Adipose tissue (tissue), 3 donors: Measurements from ENCODE around the gene ARL6IP1. TPM values are rescaled to one million over a fixed set of nuclear protein-coding genes. Genes with fewer than 3 reads are reported as not detected.

Experiments
- H3K27ac ChIP-seq: one replicate; pipeline ENCODE4 v1.5.1; 2013; ENCODE audit warnings: low read depth, low read length
- WGBS, 3 donors: extraction: QIAGEN DNeasy Blood & Tissue Kit; methylation state at CpG; one replicate each; pipeline ENCODE4 v1.1.7; 2013; 5-methylcytosine and 5-hydroxymethylcytosine counted together
- polyA plus RNA-seq, 3 donors: library from polyadenylated mRNA; stranded (reverse); fragments of 200-250 nt; gene quantifications; one replicate each; pipeline ENCODE4 v1.2.3, GENCODE V29; 2013
- donor health status: healthy with polysubstance abuse.
- donor health status: Bipolar disorder and iron deficiency.
- donor health status: healthy.

The ARL6IP1 gene
- 100 to 1,000 TPM in 1 of 3 donors, 10 to 100 TPM in 2; 45.0 to 112 (median 95.8) TPM for polyA plus RNA-seq

GRCh38 chr16:18801145-18801972 lies at the start of gene ARL6IP1:
Gene ARL6IP1 (minus strand): TSS chr16:18801549. CDS start chr16:18801466, 83 bp downstream.
- whole genome bisulfite sequencing, 3 donors = 0% methylated on average over 76 to 77 of the region's 77 CpGs
- peak within 1 kb of the TSS; percentile 6 for H3K27ac ChIP-seq

GRCh38 chr16:18846416-18846815 lies 45.1 kb upstream of the ARL6IP1 start:
- no peak overlapping the region for H3K27ac ChIP-seq
- WGBS, 3 donors = 100% methylated on average over 1 of the region's 1 CpG

GRCh38 chr16:18842565-18842964 lies 41.2 kb upstream of the ARL6IP1 start:
- no peak overlapping the region for H3K27ac ChIP-seq
- 92 to 96% (median 94%) methylated on average over 6 of the region's 6 CpGs for WGBS, 3 donors

GRCh38 chr16:18841833-18842525 lies 40.6 kb upstream of the ARL6IP1 start:
- no peak overlapping the region for H3K27ac ChIP-seq
- 73 to 91% (median 76%) methylated on average over 7 of the region's 7 CpGs for WGBS, 3 donors

GRCh38 chr16:18839555-18839954 lies 38.2 kb upstream of the ARL6IP1 start:
- 56 to 67% (median 63%) methylated on average over 6 of the region's 6 CpGs for WGBS, 3 donors

GRCh38 chr16:18836702-18837101 lies 35.4 kb upstream of the ARL6IP1 start:
- no peak overlapping the region for H3K27ac ChIP-seq

More at GRCh38 chr16:18839555-18839954, 38.2 kb upstream of the ARL6IP1 start:
- no peak overlapping the region for H3K27ac ChIP-seq

- 55 to 86% (median 57%) methylated on average over 4 of the region's 4 CpGs for WGBS, 3 donors
- no peak overlapping the region for H3K27ac ChIP-seq
These were observed 33.5 kb upstream of the ARL6IP1 start for GRCh38 chr16:18834864-18835263.

- WGBS, 3 donors = 85 to 93% (median 90%) methylated on average over 9 of the region's 9 CpGs
- H3K27ac ChIP-seq = no peak overlapping the region
These were observed 32.6 kb upstream of the ARL6IP1 start for GRCh38 chr16:18833707-18834505.

- no peak overlapping the region for H3K27ac ChIP-seq
- 92 to 95% (median 92%) methylated on average over 8 of the region's 8 CpGs for WGBS, 3 donors
These were observed 31.3 kb upstream of the ARL6IP1 start for GRCh38 chr16:18832613-18833012.

- H3K27ac ChIP-seq = no peak overlapping the region
- WGBS, 3 donors = 82 to 95% (median 90%) methylated on average over 2 of the region's 2 CpGs
These were observed 30.7 kb upstream of the ARL6IP1 start for GRCh38 chr16:18832006-18832405.

- H3K27ac ChIP-seq = no peak overlapping the region
- WGBS, 3 donors = 79 to 97% (median 82%) methylated on average over 6 of the region's 6 CpGs
These were observed 27.9 kb upstream of the ARL6IP1 start for GRCh38 chr16:18829251-18829650.

- H3K27ac ChIP-seq = no peak overlapping the region
- WGBS, 3 donors = 92 to 96% (median 96%) methylated on average over 4 of the region's 4 CpGs
These were observed 26.5 kb upstream of the ARL6IP1 start for GRCh38 chr16:18827890-18828289.

- WGBS, 3 donors = 80 to 88% (median 86%) methylated on average over 3 of the region's 3 CpGs
- no peak overlapping the region for H3K27ac ChIP-seq
These were observed 14.9 kb upstream of the ARL6IP1 start for GRCh38 chr16:18816286-18816685.

- WGBS, 3 donors = 82 to 97% (median 88%) methylated on average over 3 of the region's 3 CpGs
- no peak overlapping the region for H3K27ac ChIP-seq
These were observed 10.6 kb upstream of the ARL6IP1 start for GRCh38 chr16:18811925-18812324.

- WGBS, 3 donors = 89 to 94% (median 91%) methylated on average over 13 of the region's 13 CpGs
- H3K27ac ChIP-seq = no peak overlapping the region
These were observed 7.8 kb upstream of the ARL6IP1 start for GRCh38 chr16:18809165-18809564.

GRCh38 chr16:18805257-18805773 lies 4.0 kb upstream of the ARL6IP1 start:
- 22 to 33% (median 25%) methylated on average over 2 of the region's 2 CpGs for WGBS, 3 donors
- no peak overlapping the region for H3K27ac ChIP-seq

GRCh38 chr16:18804540-18804939 lies 3.2 kb upstream of the ARL6IP1 start:
- 42 to 55% (median 53%) methylated on average over 3 of the region's 3 CpGs for WGBS, 3 donors

GRCh38 chr16:18803569-18804462 lies 2.5 kb upstream of the ARL6IP1 start:
- H3K27ac ChIP-seq = no peak overlapping the region
- WGBS, 3 donors = 42 to 72% (median 63%) methylated on average over 5 of the region's 5 CpGs

More at GRCh38 chr16:18804540-18804939, 3.2 kb upstream of the ARL6IP1 start:
- H3K27ac ChIP-seq = no peak overlapping the region
